ENCODE data around the gene ZNF146.
"Not testable (repeated sequence)": the region's sequence is repeated elsewhere in the genome, so short reads cannot be mapped to it uniquely, and the experiment has no call there.

ZNF146 gene

DNA sequence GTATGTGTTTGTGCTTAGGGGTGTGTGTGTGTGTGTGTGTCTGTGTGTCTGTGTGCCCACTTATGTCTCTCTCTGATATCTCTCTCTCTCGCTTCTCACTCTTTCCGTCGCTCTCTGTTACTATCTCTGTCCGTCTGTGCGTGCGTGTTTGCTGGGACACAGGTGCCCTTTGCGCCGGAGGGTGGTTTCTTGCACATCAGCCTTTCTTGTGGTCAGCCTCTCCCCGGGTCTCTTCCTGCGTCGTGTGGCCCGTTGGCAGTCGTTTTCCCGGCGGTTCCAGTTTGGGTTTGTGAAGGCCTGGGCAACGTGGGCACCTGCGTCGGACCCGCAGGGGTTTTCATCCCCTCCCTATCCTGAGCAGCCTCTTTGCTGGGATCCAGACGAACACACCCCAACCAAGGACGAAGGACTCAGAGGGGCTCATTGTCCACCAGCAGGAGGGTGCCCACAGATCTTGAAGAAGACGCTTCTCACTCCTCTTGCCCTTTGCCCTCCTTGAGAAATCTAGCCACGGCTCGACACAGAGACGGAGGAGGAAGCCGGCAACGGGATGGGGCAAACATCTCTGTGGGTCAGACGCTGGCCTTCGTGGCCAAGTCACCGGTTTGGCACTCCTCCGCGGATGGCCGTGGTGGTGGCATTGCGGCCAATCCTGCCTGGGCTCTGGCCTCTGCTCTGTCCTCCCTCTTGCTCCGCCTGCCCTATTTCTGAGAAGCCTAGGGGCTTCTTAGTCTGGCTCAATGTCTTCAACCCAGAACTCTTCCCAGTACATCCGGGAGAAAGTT, 52.3 kb downstream of the ZNF146 start:
- TF ChIP-seq EZH2phosphoT487 (IDR thresholded peaks at IDR 0.05; ENCODE audit: low read depth), result no peak
- TF ChIP-seq, protein P1, sequence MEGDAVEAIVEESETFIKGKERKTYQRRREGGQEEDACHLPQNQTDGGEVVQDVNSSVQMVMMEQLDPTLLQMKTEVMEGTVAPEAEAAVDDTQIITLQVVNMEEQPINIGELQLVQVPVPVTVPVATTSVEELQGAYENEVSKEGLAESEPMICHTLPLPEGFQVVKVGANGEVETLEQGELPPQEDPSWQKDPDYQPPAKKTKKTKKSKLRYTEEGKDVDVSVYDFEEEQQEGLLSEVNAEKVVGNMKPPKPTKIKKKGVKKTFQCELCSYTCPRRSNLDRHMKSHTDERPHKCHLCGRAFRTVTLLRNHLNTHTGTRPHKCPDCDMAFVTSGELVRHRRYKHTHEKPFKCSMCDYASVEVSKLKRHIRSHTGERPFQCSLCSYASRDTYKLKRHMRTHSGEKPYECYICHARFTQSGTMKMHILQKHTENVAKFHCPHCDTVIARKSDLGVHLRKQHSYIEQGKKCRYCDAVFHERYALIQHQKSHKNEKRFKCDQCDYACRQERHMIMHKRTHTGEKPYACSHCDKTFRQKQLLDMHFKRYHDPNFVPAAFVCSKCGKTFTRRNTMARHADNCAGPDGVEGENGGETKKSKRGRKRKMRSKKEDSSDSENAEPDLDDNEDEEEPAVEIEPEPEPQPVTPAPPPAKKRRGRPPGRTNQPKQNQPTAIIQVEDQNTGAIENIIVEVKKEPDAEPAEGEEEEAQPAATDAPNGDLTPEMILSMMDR (IDR thresholded peaks at IDR 0.05; ENCODE audit: low read depth, low read length), result no peak
- Histone ChIP-seq H3K36me3 (replicated peaks; ENCODE audit: low read depth, low read length) (no peaks in the 10 kb centered on the region), H3K9ac (ENCODE audit: low read length) (no peak overlapping the region), H3K27me3 (ENCODE audit: low read depth, low read length) (no peaks in the 10 kb centered on the region), H3K9me3 (ENCODE audit: insufficient read depth, low read length) (no peaks in the 10 kb centered on the region), H2AFZ (ENCODE audit: low read depth, low read length) (no peak overlapping the region), H3K27ac (ENCODE audit: low read length) (no peak overlapping the region), H3K4me1 (ENCODE audit: low read length) (no peaks in the 10 kb centered on the region), H3K79me2 (ENCODE audit: low read length) (no peaks in the 10 kb centered on the region), H4K20me1 (ENCODE audit: insufficient read depth, low read length) (no peaks in the 10 kb centered on the region), H3K4me2 (ENCODE audit: low read length) (no peak overlapping the region), H3K4me3 (ENCODE audit: low read length) (no peak overlapping the region)

GRCh38 chr19:36268081-36268480, 53.2 kb downstream of the ZNF146 start:
- not testable (repeated sequence) for H4K20me1 ChIP-seq (ENCODE audit: insufficient read depth, low read length); H3K36me3 ChIP-seq (replicated peaks; ENCODE audit: low read depth, low read length); H3K9me3 ChIP-seq (ENCODE audit: insufficient read depth, low read length); H3K9ac ChIP-seq (ENCODE audit: low read length); H3K4me3 ChIP-seq (ENCODE audit: low read length); H3K27ac ChIP-seq (ENCODE audit: low read length); H2AFZ ChIP-seq (ENCODE audit: low read depth, low read length); H3K4me2 ChIP-seq (ENCODE audit: low read length); H3K27me3 ChIP-seq (ENCODE audit: low read depth, low read length); H3K79me2 ChIP-seq (ENCODE audit: low read length); H3K4me1 ChIP-seq (ENCODE audit: low read length)

GRCh38 chr19:36268591-36268990, 53.7 kb downstream of the ZNF146 start:
- H3K27me3 ChIP-seq (ENCODE audit: low read depth, low read length); H2AFZ ChIP-seq (ENCODE audit: low read depth, low read length); H3K9ac ChIP-seq (ENCODE audit: low read length); H3K36me3 ChIP-seq (replicated peaks; ENCODE audit: low read depth, low read length); H3K27ac ChIP-seq (ENCODE audit: low read length); H3K9me3 ChIP-seq (ENCODE audit: insufficient read depth, low read length); H3K4me3 ChIP-seq (ENCODE audit: low read length); H3K4me1 ChIP-seq (ENCODE audit: low read length); H4K20me1 ChIP-seq (ENCODE audit: insufficient read depth, low read length); H3K79me2 ChIP-seq (ENCODE audit: low read length); H3K4me2 ChIP-seq (ENCODE audit: low read length): not testable (repeated sequence)

DNA sequence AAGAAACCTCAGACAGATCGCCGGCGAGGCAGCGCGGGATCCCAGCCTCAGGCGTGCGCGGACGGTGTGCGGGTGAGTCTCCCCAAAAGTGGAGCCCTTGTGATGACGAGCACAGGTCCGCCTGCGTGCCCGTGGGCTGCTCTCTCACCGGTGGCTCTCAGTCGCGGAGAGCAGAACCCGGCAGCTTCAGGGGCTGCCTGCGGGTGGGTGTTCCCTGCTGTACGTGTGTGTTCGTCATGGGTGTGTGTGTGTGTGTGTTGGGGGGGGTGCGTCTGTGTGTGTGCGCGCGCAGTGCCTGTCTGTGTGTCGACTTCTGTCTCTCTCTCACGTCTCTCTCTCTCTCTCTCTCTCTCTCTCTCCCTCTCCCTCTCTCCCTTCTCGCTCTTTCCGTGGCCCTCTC, 54.4 kb downstream of the ZNF146 start:
- not testable (repeated sequence) for H4K20me1 ChIP-seq (ENCODE audit: insufficient read depth, low read length); H3K9ac ChIP-seq (ENCODE audit: low read length); H3K4me3 ChIP-seq (ENCODE audit: low read length); H3K9me3 ChIP-seq (ENCODE audit: insufficient read depth, low read length); H2AFZ ChIP-seq (ENCODE audit: low read depth, low read length); H3K36me3 ChIP-seq (replicated peaks; ENCODE audit: low read depth, low read length); H3K79me2 ChIP-seq (ENCODE audit: low read length); H3K4me2 ChIP-seq (ENCODE audit: low read length); H3K4me1 ChIP-seq (ENCODE audit: low read length); H3K27me3 ChIP-seq (ENCODE audit: low read depth, low read length); H3K27ac ChIP-seq (ENCODE audit: low read length)

Data from OCI-LY3 (cell line).